Activated T-cell treated with anti-CD3 and anti-CD28 coated beads for 1 hour (primary cell): Measurements from ENCODE around the gene TSKU.
"Not testable (repeated sequence)": the region's sequence is repeated elsewhere in the genome, so short reads cannot be mapped to it uniquely, and the experiment has no call there.

Experiments used
- DNase-seq: peaks from one replicate; pipeline ENCODE4 v3.0.0-alpha.2; 2020; ENCODE audit warnings: low read depth

Gene TSKU, protein sequence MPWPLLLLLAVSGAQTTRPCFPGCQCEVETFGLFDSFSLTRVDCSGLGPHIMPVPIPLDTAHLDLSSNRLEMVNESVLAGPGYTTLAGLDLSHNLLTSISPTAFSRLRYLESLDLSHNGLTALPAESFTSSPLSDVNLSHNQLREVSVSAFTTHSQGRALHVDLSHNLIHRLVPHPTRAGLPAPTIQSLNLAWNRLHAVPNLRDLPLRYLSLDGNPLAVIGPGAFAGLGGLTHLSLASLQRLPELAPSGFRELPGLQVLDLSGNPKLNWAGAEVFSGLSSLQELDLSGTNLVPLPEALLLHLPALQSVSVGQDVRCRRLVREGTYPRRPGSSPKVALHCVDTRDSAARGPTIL

DNA sequence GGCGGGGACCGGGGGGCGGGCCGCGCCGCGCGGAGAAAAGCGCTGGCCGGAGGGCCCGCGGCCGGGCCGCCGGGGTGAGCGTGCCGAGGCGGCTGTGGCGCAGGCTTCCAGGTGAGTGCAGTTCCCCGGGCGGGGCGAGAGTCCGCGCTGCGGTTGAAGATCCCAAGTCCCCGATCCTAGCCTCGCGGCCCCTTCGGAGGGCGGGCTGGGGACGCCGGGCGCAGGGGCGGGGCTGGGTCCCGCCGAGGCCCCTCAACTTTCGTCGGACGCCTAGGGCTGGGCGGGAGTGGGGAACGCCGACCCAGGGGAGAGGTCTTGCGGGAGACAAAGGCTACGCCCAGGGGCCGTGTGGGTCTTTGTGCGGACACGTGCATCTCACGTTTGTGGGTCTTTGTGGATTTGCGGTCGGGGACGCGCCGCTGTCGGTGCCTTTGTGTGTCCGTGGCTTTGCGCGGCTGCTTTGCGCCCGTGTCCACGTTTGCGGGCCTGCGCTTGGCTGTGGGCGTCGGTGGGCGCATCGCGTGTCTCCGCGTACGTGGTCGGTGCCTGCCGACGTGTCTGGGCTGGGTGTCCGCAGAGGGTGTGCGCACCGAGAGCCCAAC lies at the start of gene TSKU:
Gene TSKU (plus strand): TSS at position 63 of the 602 bp plus-strand sequence. CDS start 12,261 bp downstream, outside the sequence.
- DNase-seq, result no peak

DNA sequence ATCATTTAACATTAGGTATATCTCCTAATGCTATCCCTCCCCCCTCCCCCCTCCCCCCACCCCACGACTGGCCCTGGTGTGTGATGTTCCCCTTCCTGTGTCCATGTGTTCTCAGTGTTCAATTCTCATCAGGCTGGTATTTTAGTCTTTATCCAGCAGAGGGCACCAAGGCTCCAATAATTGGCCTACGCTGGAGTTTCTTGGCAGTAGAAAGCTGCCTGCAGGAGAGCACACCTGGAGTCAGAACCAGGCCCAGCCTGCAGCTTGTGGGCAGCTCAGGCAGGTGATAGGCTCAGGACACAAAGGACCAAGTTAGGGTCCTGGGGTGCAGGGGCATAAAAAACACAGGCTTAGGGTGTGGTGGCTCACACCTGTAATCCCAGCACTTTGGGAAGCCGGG lies 49.2 kb upstream of the TSKU start:
- not testable (repeated sequence) for DNase-seq

DNA sequence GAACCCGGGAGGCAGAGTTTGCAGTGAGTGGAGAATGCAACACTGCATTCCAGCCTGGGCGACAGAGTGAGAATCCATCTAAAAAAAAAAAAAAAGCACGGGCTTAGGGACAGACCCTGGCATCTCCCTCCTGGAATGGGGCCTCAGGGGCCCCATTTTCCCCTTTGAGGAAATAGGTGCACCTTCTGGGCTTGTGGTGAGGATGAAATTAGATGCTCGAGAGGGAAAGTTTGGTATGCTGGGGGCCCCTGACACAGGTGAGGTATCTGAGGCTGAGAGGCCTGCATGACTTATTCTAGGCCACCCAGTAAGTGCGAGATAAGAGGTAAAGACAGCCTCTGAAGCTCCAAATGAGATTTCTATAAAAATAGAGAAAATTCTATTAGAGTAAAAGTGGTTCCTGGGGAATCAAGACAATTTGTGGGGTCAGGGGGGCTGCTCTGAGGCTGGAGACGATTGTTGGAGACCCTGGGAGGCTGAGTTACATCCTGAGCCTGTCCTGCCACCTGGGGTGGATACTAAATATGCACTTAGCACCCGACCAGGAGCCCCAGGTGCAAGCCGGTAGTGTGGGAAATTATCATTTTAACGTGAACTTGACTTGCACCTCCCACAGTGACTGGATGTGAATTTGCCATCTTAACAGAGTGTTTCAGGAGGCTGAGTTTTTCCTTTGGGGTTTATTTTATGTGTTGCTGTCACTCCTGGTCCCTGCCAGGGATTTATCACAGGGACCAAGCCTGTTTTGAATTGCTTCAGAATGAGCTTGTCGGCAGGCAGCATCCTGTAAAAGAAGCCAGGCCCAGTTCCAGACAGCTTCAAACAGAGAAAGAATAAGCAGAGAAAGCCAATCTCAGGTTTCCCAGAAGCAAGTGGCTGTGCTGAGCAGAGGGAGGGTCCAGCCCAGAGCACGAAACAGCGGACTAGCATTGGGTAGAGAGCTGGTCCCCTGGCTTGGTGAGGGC lies 48.4 kb upstream of the TSKU start:
- no peak for DNase-seq

DNA sequence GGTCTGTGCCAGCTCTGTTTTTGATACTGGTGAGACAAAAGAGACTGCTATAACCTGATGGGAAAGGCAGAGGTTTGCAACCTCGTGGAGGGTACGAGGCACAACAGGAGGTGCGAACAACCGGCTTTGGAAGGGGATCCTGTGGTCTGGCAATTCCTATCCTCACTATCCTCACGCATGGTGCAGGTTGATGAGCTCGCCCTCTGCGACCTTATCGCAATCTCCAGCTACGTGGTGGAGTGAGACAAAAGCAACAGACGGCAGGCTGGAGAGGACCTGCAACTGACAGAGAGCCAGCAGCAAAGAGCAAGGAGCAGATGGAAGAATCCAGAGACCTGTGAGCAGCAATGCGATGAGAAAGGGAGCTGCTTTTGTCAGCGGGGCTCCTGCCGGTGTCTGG lies 47.3 kb upstream of the TSKU start:
- no peak for DNase-seq

DNA sequence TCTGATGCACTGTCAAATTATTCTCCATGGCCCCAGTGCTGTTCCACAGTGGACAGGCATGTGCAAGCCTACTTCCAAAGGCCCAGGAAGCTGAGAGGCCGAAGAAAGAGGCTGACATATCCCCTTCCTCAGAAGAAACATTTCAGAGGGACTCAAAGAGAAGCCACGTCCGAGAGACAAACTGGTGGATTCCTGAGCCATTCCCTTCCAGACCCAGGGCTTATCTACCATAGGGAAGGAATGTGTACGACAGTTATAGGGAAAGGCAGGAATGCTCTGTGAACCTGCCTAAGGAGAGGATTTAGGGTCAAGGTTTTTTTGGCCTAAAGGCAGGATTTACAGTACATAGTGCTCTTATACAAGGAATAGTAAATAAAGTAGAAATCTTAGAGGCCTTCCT lies 46.9 kb upstream of the TSKU start:
- DNase-seq, result no peak

DNA sequence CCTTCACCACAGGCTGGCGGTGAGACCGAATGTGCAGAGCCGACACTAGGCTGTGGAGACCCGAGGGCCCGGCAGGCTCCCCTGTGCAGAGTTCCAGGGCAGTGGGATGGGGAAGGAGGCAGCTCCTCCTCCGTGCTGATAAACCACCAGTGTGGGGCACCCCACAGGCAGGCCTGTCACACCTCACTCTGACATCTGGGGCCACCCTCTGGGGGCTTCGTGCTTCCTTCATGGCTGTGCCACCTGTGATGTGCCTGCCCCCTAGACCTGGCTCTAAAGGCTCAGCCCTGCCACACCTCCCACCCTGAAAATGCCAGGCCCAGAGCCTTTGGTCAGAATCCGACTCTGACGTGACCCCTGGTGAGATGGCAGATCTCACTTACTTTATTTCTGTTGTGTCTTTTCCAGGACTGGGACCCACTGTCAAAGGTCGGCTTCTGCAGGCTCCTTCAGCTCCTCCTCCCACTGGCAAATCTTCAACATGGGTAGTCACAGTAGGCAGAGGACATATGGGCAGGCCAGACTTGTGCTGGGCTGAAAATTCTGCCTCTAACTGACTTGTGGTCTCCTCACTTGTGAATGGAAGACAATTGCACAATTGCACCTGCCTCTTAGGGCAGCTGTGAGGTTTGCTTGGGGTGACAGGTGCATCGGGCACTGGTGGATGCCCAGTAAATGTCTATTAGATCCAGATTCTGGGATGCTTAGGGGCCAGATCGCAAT lies 46.2 kb upstream of the TSKU start:
- no peak for DNase-seq

DNA sequence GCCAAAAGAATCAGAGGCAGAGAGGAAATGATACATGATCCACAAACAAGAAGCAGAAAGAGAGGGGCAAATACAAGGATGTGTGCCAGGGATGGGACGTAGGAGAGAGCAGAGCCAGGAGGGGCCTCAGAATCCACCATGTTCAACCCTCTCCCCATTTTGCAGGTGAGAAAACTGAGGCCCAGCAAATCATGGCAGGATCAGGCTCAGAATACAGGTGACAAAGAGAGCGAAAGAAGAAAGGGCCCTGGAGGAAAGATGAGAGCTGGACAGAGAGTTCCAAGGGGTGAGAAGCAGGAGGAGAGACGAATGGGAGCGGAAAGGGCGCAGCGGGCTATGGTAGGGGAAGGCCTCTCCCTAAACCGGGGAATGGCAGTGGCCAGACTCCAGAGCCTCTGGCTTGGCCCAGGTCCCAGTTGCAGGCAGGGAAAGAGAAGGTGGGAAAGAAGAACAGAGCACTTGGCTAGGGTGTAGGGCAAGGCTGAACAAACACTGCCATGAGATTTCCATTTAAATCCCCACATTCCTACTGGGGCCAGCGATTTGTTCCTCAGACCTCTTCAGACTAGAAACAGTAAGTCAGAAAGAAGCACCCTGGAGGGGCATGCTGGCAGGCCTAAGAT lies 44.4 kb upstream of the TSKU start:
- no peak for DNase-seq

DNA sequence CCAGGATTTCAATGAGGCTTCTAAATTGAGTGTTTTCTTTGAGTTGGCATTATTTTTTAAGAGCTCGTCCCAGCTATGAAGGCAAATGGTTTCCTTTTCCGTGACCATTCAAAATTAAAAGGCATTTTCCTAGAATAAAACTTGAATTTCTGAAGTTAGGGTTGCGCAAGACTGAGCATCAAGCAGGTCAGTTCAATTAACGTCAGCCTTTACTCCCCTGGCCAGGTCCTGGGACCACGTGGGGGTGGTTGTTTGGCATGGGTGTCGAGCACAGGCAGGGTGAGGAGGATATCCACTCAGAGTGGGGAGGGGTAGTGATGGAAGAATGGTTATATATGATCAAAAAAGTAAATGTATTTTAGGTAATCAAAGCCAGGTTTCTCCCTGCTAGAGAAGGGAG lies 43.4 kb upstream of the TSKU start:
- DNase-seq, result no peak

DNA sequence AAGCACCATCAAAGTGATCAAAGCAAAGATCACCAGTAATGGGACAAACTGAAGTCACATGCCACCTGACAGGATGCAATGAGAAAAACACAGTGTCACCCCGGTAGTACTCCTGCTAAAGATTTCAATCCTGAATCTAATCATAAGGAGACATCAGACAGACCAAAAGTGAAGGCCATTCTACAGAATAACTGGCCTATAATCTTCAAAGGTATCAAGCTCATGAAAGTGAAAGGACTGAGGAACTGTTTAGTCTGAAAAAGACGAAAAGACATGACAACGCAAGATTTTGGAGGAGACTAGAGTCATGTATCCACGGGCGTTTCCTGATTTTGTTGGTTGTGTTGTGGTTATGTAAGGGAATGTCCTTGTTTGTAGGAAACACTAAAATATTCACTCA lies 42.4 kb upstream of the TSKU start:
- DNase-seq, result no peak

DNA sequence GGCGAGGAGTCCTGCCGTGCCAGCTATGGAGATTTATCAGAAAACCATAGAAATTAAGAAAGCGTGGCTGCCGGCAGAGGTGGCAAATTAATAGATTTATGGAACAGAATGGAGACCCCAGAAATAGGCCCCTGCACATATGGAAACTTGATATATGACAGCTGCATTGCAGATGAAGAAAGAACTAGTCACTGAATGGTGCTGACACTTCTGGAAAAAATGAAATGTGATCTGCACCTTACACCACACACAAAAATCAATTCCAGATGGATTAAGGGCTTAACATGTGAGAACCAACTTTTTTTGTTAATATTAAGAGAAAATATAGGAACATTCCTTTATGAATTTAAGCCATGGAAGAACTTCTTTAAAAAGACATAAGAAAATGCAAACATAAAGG lies 40.3 kb upstream of the TSKU start:
- DNase-seq, result no peak

DNA sequence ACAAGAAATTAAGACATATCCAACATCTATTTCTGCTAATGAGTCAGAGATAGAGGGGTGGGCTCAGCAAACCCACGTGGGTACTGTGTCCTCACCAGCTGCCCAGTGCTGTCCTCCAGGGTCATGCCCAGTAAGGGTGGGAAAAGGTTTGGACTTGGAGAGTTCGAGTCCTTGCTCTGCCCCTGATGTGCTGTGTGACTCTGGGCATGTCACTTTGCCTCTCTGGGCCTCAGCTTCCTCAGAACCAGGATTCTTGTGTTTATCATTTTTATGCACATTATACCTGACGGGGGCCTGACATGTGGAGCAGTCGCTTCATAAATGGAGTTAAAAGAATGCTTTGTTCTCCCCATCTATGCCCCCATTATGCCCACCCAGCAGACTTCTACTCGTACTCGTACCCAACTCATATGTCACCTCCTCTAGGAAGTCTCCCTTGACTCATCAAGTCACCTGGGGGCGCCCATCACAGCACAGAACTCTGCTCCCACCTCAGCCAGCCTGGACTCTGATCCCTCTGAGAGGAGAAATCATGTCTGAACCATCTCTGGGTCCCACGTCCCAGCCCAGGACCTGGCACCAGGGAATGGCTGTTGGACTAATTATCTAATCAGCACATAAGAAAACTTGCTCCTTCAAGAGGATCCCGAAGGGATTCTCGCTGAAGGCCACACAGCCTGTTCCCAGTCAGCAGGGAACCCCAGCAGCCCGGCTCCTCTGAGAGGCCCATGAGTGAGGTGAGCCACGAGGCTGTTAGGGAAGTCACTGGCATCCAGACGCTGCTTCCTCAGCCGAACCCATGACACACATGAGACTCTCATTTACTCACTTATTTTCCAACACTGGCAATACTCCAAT lies 38.7 kb upstream of the TSKU start:
- DNase-seq, result no peak

DNA sequence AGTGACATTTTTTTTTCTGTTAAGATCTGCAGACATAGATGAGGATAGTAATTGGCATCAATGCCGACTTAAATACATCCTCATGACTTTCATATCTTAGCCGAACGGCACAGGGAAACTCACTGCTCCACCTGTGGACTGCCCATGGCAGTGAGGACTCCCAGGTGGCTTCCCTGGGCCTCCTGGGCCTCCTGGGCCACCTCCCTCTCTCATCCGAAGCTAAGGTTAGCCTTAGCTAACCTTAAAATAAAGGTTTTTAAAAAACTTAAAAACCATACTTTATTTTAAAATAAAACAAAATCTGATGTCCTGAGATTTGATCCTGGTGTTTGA lies 38.1 kb upstream of the TSKU start:
- DNase-seq, result no peak

DNA sequence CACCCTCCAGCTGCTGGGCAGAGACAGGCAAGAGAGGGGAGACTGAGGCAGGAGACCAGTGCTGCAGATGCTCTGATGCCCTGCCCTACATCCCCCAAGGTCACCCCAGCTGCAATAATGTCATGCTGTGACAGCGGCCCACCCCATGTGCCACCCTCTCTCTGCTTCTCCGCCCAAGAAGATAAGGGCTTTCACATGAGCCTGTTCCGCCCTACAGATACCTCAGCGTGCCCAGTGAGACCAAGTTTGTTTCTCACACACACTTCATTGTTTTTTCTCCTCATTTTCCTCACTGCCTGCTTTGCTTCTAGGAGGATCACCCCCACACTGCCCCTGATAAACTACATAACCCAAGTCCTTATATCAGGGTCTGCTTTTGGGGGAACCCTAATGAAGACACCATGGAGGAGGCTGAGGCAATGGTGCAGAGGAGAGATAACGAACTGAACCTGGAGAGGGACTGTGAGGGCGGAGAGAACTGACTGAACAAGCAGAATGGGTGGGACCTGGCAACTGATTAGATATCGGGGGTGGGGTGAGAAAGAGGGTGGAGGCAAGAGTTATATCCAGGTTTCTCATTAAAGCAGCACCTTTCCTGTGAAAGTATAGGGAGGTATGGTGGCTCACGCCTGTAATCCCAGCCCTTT lies 37.5 kb upstream of the TSKU start:
- no peak for DNase-seq

DNA sequence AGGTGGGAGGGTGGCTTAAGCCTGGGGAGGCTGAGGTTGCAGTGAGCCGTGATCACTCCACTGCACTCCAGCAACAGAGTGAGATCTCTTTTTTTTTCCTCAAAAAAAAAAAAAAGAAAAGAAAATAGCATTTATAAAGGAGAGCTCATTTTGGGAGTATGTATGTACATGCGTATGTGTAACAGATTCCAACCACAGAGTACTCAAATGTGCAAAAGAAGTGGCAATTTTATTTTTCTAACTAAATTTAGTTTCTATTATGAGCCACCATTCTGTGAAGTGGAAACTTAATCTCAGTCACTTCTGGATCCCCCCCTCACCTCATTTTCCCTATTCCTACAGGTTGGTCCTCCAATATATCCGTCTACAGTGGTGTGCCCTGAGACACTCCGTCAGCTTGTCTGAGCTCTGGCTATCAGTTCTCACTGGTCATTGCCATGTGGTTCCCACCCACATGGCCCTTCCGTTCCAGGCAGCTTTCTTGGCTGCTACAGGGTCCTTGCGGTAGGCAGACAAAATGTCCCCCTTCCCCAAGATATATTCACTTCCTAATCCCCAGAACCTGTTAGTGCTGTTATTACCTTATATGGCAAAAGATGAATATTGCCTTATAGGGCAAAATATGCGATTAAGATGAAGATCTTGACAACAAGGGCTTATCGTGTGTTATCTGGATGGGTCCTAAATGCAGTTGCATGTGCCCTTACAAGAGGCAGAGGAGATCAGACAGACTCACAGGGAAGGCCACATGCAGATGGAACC lies 35.8 kb upstream of the TSKU start:
- no peak for DNase-seq

DNA sequence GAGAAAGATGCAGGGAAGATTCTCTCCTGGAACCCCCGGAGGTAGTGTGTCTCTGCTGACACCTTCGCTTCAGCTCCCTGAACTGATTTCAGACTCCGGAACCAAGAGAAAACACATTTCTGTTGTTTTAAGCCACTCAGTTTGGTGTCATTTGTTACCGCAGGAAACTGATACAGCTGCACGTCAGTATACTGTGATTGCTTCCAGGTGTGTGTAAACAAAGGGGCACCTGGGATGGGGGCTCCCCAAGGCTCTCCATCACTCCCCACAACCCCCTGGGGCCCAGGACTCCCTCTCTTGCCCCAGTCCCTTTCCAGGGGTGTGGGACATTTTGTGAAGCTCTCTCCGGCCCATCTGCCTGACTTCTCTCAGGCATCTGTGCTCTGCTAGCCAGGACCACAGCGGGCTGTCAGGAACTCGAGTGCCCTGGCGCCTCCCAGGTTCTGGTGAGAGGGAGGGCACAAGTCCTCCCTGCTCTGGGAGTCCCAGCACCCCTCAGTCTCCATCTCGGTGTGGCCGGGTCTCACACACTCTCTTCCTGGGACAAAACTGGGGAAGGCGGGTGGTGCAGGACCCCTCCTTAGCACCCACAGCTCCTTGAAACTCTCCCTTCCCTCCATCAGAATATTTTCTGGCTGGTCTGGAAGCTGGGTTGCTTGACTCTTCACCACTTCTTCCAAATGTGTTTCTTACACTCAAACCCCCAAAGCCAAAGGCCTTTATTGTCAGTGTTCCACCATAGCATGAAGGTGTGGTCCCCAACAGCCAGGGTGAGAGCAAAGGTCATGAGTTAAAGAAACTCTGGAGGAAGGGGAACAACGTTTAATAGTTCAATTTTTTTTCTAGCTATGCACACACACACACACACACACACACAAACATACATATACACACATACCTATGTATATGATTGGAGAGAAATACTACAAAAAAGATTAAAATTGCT lies 35.0 kb upstream of the TSKU start:
- no peak for DNase-seq

DNA sequence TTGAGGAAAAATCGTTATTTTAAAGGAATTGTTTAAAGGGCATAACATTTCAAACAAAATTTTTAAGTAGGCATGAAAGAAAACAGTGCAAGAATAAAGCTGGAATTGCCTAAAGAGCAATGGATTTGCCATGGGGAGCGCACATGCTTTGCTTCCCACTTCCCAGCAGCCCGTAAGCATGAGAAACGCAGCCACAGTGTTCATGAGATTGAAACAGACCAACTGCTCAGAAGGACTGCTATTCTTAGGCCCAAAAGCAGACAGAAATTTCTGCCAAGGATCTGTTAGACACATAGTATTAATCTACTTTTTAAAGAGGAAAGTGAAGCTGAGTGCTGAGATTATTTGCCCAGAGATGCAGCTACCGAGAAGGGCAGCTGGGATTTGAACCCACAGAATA lies 34.2 kb upstream of the TSKU start:
- DNase-seq, result no peak

DNA sequence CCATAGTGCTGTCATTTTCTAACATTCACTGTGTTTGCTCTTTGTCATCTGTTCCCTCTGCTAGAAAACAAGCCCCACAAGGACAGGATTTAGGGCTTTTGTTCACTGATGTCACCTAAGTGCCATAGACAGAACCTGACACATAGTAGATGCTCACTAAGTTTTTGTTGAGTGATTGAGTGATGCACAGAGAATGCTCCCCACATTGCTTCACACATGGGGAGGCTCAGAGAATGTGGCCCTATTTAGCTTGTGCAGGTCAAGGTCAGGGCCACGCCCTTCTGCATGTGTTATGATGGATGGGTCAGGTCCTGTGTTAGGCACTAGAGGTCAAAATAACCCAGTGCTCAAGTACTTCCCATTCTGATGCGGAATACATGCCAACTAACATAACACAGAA lies 33.1 kb upstream of the TSKU start:
- DNase-seq, result no peak

DNA sequence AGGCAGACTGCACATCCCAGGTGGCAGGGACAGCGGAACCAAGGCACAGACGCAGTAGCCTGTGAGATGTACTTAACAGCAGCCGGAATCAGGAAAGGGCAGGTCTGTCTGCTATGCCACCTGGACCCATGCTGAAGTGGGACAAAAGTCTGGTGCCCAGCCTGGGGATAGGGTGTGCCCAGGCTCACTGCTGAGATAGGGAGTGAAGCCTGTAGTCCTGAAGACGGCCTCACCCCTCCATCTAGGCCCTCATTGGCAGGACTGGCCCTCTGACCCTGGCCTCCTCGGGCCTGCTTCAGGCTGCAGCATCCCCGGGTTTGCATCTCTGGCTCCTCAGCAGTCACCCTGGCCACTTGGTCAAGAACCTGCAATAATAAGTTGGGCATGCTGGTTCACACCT lies 32.4 kb upstream of the TSKU start:
- DNase-seq, result no peak
